T1000 (cell line): ENCODE data around the gene TLL2.

Experiments
- DNase-seq: peaks from one replicate; lab custom pipeline; 2025; ENCODE audit warnings: mixed read lengths; lab: John Stamatoyannopoulos, UW

The TLL2 gene

GRCh38 chr10:96390460-96390864, 123.3 kb downstream of the TLL2 start:
- no peak for DNase-seq

- no peak for DNase-seq
Measured at GRCh38 chr10:96389785-96390184, 123.9 kb downstream of the TLL2 start.

GRCh38 chr10:96387601-96388000, 126.1 kb downstream of the TLL2 start:
- no peak for DNase-seq

DNA sequence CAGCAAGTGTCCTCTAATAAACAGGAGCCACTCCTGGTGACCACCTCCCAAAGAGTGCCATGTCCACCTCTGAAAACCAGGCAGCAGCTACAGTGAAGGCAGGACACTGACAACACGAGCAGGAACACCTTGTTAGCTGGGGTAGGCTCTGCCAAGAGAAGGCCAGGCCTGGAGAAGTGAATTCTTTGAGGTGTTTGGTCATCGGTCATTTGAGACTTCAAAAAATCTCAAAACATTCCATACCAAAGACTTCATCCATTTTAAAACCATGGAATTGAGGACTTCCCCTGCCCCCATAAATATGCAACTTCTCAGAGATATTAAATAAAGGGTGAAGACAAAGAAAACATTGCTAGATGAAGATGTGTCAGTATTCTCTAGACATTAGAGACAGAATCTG, 126.6 kb downstream of the TLL2 start:
- no peak for DNase-seq

DNA sequence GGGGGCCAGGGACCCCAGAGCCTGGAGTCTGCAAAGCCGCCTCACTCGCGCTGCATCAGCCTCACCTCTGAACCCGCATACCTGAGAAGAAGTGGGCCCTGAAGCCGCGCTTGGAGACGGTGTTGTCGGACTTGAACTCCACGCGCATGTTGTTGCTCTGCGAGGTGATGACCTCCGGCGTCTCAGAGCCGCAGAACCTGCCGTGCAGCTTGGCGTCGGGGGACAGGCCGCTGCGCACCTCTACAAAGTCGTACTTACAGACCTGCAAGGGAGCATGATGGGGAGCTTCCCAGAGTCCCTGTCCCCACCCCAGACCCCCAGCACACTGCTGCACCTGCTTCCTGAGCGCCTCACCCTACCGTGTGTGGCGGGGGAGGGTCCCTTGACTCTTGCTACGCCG, 129.2 kb downstream of the TLL2 start:
- DNase-seq, result no peak

DNA sequence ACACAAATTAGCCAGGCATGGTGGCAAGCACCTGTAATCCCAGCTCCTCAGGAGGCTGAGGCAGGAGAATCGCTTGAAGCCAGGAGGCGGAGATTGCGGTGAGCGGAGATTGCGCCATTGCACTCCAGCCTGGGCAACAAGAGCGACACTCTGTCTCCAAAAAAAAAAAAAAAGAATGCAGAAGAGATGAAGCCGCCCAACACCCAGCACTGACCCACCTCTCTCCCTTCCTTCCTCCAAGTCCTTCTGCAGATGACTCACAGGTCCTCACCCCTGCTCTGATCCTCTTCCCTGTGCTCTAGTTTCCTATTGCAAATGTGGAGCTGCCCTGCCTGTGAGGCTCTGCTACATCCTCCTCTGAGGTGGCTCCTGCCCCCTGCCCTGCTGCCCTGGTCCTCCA, 132.9 kb downstream of the TLL2 start:
- DNase-seq, result no peak

- DNase-seq, result no peak
Measured at GRCh38 chr10:96379758-96380157, 134.0 kb downstream of the TLL2 start.

- DNase-seq, result no peak
Measured at GRCh38 chr10:96378741-96379140, 135.0 kb downstream of the TLL2 start.

- DNase-seq, result no peak
Measured at GRCh38 chr10:96377816-96378294, 135.9 kb downstream of the TLL2 start.

DNA sequence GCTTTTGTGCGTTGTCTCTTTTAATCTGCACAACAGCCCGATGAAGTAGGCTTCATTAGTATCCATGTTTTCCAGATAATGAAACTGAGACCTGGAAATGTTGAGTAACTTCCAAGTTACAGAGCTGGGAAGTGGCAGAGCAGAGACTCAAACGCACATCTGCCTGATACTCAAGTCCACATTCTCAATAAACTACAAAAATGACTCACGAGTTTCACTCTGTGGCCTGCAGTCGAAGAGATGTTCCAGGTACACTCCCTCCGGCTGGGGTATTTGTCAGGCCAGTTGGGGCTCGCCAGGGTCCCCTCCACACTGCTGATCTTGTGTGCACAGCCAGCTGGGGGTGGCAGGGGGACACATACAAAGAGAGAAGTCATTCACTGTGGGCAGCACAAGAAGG, 137.2 kb downstream of the TLL2 start:
- no peak for DNase-seq

DNA sequence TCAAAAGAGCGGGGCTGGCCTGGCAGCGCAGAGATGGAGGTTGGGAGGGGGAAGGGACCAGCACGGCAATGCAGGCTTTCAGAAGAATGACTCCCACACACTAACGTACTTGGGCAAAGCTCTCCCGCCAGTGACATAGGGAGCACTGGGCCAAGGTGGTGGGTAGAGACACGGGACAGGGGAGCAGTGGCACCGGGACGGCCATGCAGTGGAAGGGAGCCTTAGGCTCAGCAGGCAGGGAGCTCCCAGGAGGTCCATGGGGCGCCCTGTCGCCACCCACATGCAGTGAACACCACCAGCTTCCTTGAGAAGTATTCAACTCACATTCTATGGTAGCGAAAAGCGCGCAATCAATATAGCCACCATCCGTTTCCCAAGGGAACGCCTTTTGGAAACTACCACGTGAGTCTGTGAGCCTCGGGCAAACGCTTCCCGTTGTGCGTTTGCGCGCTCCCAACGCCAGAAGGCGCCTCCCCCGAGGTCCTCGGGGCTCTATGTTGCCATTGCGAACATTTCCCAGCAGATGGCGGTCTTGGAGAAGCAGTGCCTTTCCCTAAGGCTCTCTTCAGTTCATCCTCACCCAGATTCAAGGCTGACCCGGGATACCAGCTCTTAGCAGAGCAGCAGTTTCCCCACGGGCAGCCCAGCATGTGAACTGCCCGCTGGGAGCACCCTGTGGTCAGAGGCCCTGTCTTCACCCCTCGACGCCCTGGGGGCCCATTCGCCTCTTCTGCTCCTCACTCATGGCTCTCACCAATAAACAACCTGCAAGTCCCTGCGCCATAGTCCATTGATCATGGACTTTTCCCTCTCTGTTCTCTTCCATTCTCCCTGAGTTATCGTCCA, 138.5 kb downstream of the TLL2 start:
- peak; percentile 72 for DNase-seq

DNA sequence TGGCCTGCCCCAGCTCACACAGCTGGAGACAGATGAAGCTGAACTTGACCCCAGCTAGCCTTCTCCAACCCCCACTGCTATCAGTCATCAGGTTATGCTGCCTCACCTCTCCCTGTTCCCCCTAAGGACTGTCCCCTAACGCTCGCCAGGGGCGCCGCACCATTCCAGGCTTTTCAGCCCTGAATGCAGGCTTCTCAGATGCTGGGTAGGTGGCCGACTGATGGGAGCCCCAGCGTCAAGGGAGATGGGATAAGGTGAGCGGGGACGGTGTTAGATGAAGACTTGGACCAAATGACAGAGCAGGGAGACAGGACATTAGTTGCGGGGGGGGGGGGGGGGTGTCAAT, 139.1 kb downstream of the TLL2 start:
- DNase-seq, result no peak

- DNase-seq, result no peak
Measured at GRCh38 chr10:96374004-96374403, 139.7 kb downstream of the TLL2 start.

GRCh38 chr10:96371356-96371755, 142.4 kb downstream of the TLL2 start:
- no peak for DNase-seq

DNA sequence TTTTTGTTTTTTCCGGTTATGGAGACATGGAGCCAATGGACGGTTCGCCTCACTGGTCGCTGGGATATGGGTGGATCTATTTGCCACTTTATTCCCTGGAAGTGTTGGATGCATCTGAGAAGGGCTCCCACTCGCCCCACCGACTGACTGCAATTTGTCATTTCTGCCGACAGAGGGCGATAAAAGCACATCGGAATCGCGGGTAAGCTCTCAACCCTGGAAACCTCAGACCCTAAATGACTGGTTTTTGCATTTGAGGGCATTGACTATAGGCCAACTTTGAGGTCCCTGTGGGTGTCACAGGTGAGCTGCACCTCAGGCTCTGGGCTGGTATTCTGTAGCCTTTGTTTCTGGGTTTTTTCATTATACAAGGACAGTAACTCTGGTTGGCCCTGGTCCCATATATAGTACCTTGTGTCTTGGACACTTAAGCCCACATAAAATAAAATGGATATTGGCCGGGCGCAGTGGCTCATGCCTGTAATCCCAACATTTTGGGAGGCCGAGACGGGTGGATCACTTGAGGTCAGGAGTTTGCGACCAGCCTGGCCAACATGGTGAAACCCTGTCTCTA, 143.1 kb downstream of the TLL2 start:
- DNase-seq, result no peak

DNA sequence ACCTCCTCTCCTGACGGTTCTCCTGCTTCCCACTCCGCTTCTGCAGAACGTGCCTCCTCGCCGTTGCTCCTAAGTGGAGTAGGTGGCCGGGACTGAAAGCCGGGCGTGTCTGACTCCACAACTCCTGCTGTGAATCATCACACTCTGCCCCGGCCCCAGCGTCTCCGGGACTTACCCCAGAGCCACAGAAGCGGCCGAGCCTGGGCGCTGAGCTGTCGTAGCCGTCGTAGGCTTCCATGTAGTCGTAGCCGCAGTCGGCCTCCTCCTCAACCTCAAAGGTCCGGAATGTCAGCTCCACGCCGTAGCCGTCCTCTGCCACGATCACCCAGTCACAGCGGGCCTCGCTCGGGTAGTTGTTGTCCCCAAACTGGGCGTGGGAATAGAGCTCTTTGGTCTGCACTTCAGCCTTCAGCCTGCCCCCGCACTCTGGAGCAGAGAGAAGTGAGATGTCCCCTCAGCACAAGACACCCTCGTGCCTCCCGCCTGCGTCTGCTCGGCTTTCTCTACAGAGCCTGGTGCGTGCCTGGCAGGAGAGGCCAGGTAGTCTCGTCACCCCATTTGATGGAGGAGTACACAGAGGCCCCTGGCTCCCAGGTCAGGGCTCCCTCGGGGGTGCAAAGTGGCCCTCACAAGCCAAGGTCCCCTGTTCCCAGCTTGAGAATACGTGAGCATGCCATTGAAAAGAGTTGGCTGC, 143.7 kb downstream of the TLL2 start:
- DNase-seq, result no peak

DNA sequence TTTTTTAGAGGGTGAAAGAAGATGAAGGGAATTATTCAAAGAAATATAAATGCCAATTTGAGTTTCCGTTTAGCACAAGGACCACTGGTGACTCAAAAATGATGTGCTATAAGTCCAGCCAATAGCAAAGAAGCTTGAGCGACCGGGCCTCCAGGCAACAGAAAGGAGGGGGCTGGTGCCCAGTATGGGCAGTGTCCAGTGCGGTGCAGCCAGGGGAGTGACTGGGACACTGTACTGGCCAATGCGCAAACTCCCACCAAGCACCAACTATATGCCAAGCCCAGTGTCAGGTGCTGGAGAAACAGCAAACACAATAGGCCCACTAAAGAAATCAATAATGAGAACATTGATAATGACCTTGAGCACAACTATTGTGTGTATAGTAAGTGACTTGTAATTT, 144.8 kb downstream of the TLL2 start:
- DNase-seq, result no peak

DNA sequence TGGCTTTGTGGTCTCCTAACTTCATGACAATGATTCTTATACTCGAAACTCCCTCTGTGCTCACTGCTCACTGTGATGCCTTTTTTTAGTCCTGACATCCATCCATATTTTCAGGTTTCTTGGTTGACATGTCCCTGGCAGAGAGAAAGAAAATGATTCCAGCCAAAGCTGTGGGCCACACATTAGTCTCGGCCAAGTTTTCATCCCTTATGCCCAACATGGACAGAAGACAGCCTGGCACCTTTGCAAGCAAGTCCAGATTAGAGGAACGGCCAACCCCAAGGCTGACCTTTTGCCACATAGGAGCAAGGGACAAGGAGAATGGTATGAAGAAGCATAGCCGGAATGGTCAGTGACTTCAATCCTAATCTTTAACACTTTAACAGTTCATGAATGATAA, 146.3 kb downstream of the TLL2 start:
- no peak for DNase-seq

DNA sequence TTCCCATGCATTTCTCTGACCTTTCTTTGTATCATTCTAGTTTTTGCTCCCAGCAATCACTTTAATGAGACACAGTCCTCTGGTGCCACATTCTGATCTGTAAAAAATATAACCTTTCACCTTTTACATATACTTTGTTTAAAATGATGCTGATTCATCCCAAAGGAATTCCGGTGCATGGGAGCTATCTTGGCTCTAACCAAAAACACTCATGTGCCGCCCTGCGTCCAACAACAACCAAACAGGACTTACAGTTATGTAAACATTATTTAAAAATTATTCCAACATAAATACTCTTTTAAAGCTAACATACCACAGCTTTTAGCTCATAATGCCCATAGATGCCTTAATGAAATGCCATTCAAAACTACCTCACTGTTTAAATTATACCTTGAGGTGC, 147.2 kb downstream of the TLL2 start:
- no peak for DNase-seq

DNA sequence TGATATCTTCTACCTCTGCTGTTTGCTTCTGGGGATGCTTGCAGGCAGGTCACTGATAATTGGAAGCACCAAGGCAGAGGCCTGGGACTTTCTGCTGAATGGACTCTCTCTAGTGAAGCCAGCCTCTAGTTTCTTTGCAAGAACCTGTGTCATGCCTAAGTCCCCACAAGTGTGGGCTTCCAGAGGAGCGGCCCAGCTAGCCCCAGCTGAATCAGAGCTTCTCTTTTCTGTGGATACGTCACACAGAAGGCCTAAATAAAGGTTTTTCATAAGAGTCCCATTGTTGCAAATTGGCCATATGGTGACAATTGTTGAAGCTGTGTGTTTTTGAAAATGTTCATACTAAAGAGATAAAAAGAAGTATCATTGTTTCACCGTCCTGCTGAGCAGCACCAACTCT, 148.2 kb downstream of the TLL2 start:
- no peak for DNase-seq

DNA sequence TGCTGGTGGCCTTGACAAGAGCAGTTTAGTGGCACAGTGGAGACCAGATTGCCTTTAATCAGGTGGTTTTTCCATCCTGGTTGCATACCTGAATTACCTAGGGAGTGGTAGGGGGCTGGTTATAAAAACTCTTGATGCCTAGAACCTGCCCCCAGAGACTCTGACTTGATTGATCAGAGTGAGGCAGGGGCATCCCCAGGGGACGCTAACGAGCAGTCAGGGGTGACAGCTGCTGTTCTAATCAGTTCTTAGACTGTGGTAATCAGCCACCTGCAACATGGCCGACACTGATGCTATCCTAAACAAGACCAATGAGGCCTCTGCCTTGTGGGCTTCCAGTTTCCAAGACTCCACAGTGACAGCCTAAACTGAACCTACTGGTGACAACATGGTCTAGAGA, 153.0 kb downstream of the TLL2 start:
- DNase-seq, result no peak

- no peak for DNase-seq
Measured at GRCh38 chr10:96360331-96360730, 153.4 kb downstream of the TLL2 start.

DNA sequence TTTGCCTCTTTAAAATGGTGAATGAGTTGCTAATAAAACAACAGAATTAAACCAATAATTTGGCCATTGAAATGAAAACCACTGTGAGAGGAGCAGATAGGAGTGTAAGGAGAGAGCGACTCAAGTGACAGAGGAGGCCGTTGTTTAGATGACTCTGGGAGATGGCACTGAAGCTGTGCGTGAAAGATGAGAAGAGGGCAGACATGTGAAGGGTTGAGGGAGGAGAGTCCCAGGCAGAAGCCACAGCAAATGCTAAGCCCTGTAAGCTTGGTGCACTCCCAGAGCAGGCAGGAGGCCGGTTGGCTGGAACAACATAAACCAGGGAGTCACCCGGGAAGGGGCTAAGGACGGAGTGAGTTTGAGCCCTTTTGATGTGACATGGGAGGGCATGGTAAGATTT, 154.1 kb downstream of the TLL2 start:
- DNase-seq, result no peak
